Keratinocyte (primary cell): Measurements from ENCODE around the gene TMA7B. TPM values are rescaled to one million over a fixed set of nuclear protein-coding genes. Genes with fewer than 3 reads are reported as not detected.

Experiments
- DNase-seq: peaks from one replicate; pipeline ENCODE4 v3.0.0-alpha.2; 2011; ENCODE audit warnings: low read depth, missing footprints, low spot score
- FAIRE-seq: peaks from 2 replicates; lab custom pipeline; 2011; peaks lifted over from hg19 to GRCh38; lab: Jason Lieb, UNC
- H2AFZ ChIP-seq: 2 replicates; pipeline ENCODE4 v1.6.0; 2012; ENCODE audit warnings: low read length, control low read depth, inconsistent platforms; ENCODE audit not compliant: control insufficient read depth
- H3K27ac ChIP-seq: 2 replicates; pipeline ENCODE4 v1.5.1; 2011; ENCODE audit warnings: low read length; ENCODE audit not compliant: control insufficient read depth, insufficient read depth
- H3K27me3 ChIP-seq: 3 replicates; pipeline ENCODE4 v1.6.0; 2011; ENCODE audit warnings: low read length; ENCODE audit not compliant: control insufficient read depth, insufficient read depth; ENCODE audit errors: extremely low read depth
- H3K36me3 ChIP-seq, 2 experiments: 2 replicates in 1 of 2; 3 replicates in 1 of 2; pipeline ENCODE4 v1.5.1; 2011; ENCODE audit warnings: low read length in 2 of 2, mild to moderate bottlenecking in 1 of 2; ENCODE audit not compliant: control insufficient read depth in 2 of 2, insufficient read depth in 2 of 2; ENCODE audit errors: extremely low read depth in 1 of 2
- H3K4me1 ChIP-seq: 3 replicates; pipeline ENCODE4 v1.5.1; 2011; ENCODE audit warnings: low read length; ENCODE audit not compliant: control insufficient read depth, insufficient read depth; ENCODE audit errors: extremely low read depth
- H3K4me2 ChIP-seq: 3 replicates; pipeline ENCODE4 v1.6.0; 2011; ENCODE audit warnings: low read depth, low read length; ENCODE audit not compliant: control insufficient read depth, insufficient read depth; ENCODE audit errors: extremely low read depth
- H3K4me3 ChIP-seq, 3 experiments: fragments of 200-600 bp in 1 of 3; sonication (generic) in 1 of 3; 2 replicates in 2 of 3; 3 replicates in 1 of 3; pipeline ENCODE4 v1.5.1; 2011 to 2016; ENCODE audit warnings: low read length in 3 of 3, mild to moderate bottlenecking in 3 of 3, control low read depth in 2 of 3, inconsistent platforms in 1 of 3, low read depth in 1 of 3, mixed read lengths in 1 of 3, mixed run types in 1 of 3, moderate library complexity in 1 of 3; ENCODE audit not compliant: control insufficient read depth in 2 of 3, insufficient read depth in 2 of 3; ENCODE audit errors: extremely low read depth in 1 of 3
- H3K79me2 ChIP-seq: 2 replicates; pipeline ENCODE4 v1.6.0; 2012; ENCODE audit warnings: low read length; ENCODE audit not compliant: control insufficient read depth, insufficient read depth
- H3K9ac ChIP-seq: 3 replicates; pipeline ENCODE4 v1.6.0; 2011; ENCODE audit warnings: low read length; ENCODE audit not compliant: control insufficient read depth, insufficient read depth; ENCODE audit errors: extremely low read depth
- H3K9me1 ChIP-seq: 3 replicates; pipeline ENCODE4 v1.6.0; 2011; ENCODE audit warnings: low read length; ENCODE audit not compliant: control insufficient read depth, insufficient read depth; ENCODE audit errors: extremely low read depth
- H3K9me3 ChIP-seq: 2 replicates; pipeline ENCODE4 v1.5.1; 2012; ENCODE audit warnings: low read depth, low read length; ENCODE audit not compliant: control insufficient read depth
- H4K20me1 ChIP-seq: 3 replicates; pipeline ENCODE4 v1.6.0; 2011; ENCODE audit warnings: low read length; ENCODE audit not compliant: control insufficient read depth, insufficient read depth; ENCODE audit errors: extremely low read depth
- CTCF ChIP-seq, 3 experiments: IDR thresholded peaks in 1 of 3; conservative IDR thresholded peaks in 1 of 3; optimal IDR thresholded peaks in 1 of 3; 2 replicates in 2 of 3; 3 replicates in 1 of 3; pipeline versions ENCODE3 to v1.5.1; 2011; ENCODE audit warnings: low read length in 3 of 3, mild to moderate bottlenecking in 3 of 3, moderate library complexity in 2 of 3, control low read depth in 1 of 3, inconsistent platforms in 1 of 3; ENCODE audit not compliant: insufficient read depth in 2 of 3; ENCODE audit errors: extremely low read depth in 1 of 3
- EZH2 ChIP-seq: IDR thresholded peaks from one replicate; pipeline ENCODE4 v1.6.1; 2012; ENCODE audit warnings: inconsistent platforms, mild to moderate bottlenecking, low read length, moderate library complexity
- dilution Hi-C: fragments of 300-500 bp; cut with MboI; formaldehyde crosslinking; loops from one replicate; pipeline ENCODE4 v1.7.0; 2020; ENCODE audit warnings: low sequenced_read_pairs; ENCODE audit not compliant: extremely low pct_ligation_motif_present
- polyA plus RNA-seq, 5 experiments: library from polyadenylated mRNA; depleted of rRNA in 3 of 5; stranded (reverse) in 3 of 5; stranded (forward) in 1 of 5; unstranded in 1 of 5; fragments of >200 nt; gene quantifications; 1 replicate in 1 of 5; 2 replicates in 3 of 5; 3 replicates in 1 of 5; pipeline versions ENCODE4 v1.2.1 to v1.2.3, GENCODE V29; 2011 to 2012; ENCODE audit warnings: missing spikeins in 2 of 5, low read depth in 1 of 5, low replicate concordance in 1 of 5

TMA7B gene
- polyA plus RNA-seq, 1 donor (not counting 4 experiments of a cell fraction or from before 2014, with no cell fraction given) = not detected

- no peaks in the 10 kb centered on the region for H3K9me1 ChIP-seq
- FAIRE-seq (no peak), DNase-seq (no peak)
- no peak overlapping the region for H2AFZ ChIP-seq
- H3K4me1 ChIP-seq = peaks cover 28% of the 10 kb centered on the region
- no peak overlapping the region for H3K9ac ChIP-seq
- H4K20me1 ChIP-seq = no peaks in the 10 kb centered on the region
- dilution Hi-C loops = no loop called here
- H3K9me3 ChIP-seq = no peaks in the 10 kb centered on the region
- H3K4me3 ChIP-seq = no peak overlapping the region
- no peaks in the 10 kb centered on the region for H3K36me3 ChIP-seq
- peaks cover 4% of the 10 kb centered on the region for H3K27me3 ChIP-seq
- no peaks in the 10 kb centered on the region for H3K79me2 ChIP-seq
- H3K4me2 ChIP-seq = no peak overlapping the region
- TF ChIP-seq EZH2 = no peak
- no peak for TF ChIP-seq CTCF (optimal IDR thresholded peaks at IDR 0.05 in 1 of 3, IDR thresholded peaks at IDR 0.05 in 1 of 3, conservative IDR thresholded peaks at IDR 0.05 in 1 of 3; ENCODE audit: extremely low read depth in 1 of 3, insufficient read depth in 2 of 3, low read length in 3 of 3)
- no peak overlapping the region for H3K27ac ChIP-seq
These were observed 29.4 kb downstream of the TMA7B start for GRCh38 chr22:39989633-39990032.

- no peak overlapping the region for H3K9ac ChIP-seq
- no peak overlapping the region for H3K27ac ChIP-seq
- H3K9me1 ChIP-seq = no peaks in the 10 kb centered on the region
- H3K79me2 ChIP-seq = peaks cover 8% of the 10 kb centered on the region
- H2AFZ ChIP-seq = no peak overlapping the region
- no peak overlapping the region for H3K4me2 ChIP-seq
- dilution Hi-C loops = no loop called here
- FAIRE-seq (no peak), DNase-seq (no peak)
- no peaks in the 10 kb centered on the region for H3K9me3 ChIP-seq
- TF ChIP-seq CTCF (optimal IDR thresholded peaks at IDR 0.05 in 1 of 3, IDR thresholded peaks at IDR 0.05 in 1 of 3, conservative IDR thresholded peaks at IDR 0.05 in 1 of 3; ENCODE audit: extremely low read depth in 1 of 3, insufficient read depth in 2 of 3, low read length in 3 of 3) (no peak), EZH2 (no peak)
- no peaks in the 10 kb centered on the region for H3K36me3 ChIP-seq
- peaks cover 4% of the 10 kb centered on the region for H3K27me3 ChIP-seq
- peaks cover 17% of the 10 kb centered on the region for H3K4me1 ChIP-seq
- no peak overlapping the region for H3K4me3 ChIP-seq
- H4K20me1 ChIP-seq = no peaks in the 10 kb centered on the region
These were observed 30.5 kb downstream of the TMA7B start for GRCh38 chr22:39990686-39991085.
